Ovary (tissue), 9 donors: Measurements from ENCODE around the gene DIDO1. TPM values are rescaled to one million over a fixed set of nuclear protein-coding genes. Genes with fewer than 3 reads are reported as not detected.

ENCODE experiments used
- DNase-seq, 5 donors: peaks; one replicate each; pipeline ENCODE4 v3.0.0-alpha.2; 2019 to 2020
- H3K27ac ChIP-seq, 2 donors: fragments of 200-600 bp; one replicate each; pipeline versions ENCODE4 v1.5.1 to v1.8.0; 2019 to 2022
- H3K27me3 ChIP-seq: fragments of 200-600 bp; one replicate; pipeline ENCODE4 v1.8.0; 2022
- H3K36me3 ChIP-seq: fragments of 200-600 bp; sonication (generic); one replicate; pipeline ENCODE4 v1.5.1; 2019
- H3K4me1 ChIP-seq: one replicate; pipeline ENCODE4 v1.8.1; 2013; ENCODE audit warnings: mild to moderate bottlenecking, moderate library complexity; ENCODE audit not compliant: insufficient read depth
- H3K4me3 ChIP-seq: fragments of 200-600 bp; sonication (generic); one replicate; pipeline ENCODE4 v1.5.1; 2017
- H3K9me3 ChIP-seq, 2 donors: fragments of 200-600 bp in 1 of 2; sonication (generic) in 1 of 2; one replicate each; pipeline versions ENCODE4 v1.5.1 to v1.8.1; 2013 to 2019; ENCODE audit warnings: mild to moderate bottlenecking in 1 of 2, moderate library complexity in 1 of 2
- EP300 ChIP-seq: sonication (generic); formaldehyde crosslinking; IDR thresholded peaks from one replicate; pipeline ENCODE4 v1.6.1; 2017; ENCODE audit warnings: antibody characterized with exemption
- POLR2A ChIP-seq: fragments of 450-650 bp; IDR thresholded peaks from one replicate; pipeline ENCODE4 v1.6.1; 2017; ENCODE audit warnings: antibody characterized with exemption, mild to moderate bottlenecking, moderate library complexity
- WGBS, 3 donors: extraction: QIAGEN DNeasy Blood & Tissue Kit in 1 of 3; methylation state at CpG; one replicate each; pipeline versions ENCODE4 v1.1.5 to v1.1.7; 2013 to 2017; 5-methylcytosine and 5-hydroxymethylcytosine counted together
- intact Hi-C, 4 donors: fragments of 100-400 bp; cut with DNase I; formaldehyde crosslinking; loops; one replicate each; pipeline versions ENCODE4 v1.11.0 to v1.15.1; 2022 to 2023
- polyA plus RNA-seq, 2 donors: library from polyadenylated mRNA; stranded (reverse); fragments of 200-250 nt in 1 of 2; fragments of 350-450 nt in 1 of 2; fragmentation: Illumina TruSeq in 1 of 2; extraction: RNeasy Lipid Tissue Mini Kit (QIAGEN cat#74804) in 1 of 2; gene quantifications; one replicate each; pipeline ENCODE4 v1.2.3, GENCODE V29; 2013 to 2014
- total RNA-seq, 7 donors: library from RNA; depleted of rRNA in 2 of 7; stranded (reverse); fragments of >200 nt in 2 of 7; fragmentation: NEBNext Ultra II Directional in 3 of 7; extraction: Animal tissue kit (Norgen Biotek cat#: 25700) in 3 of 7; gene quantifications; one replicate each; pipeline versions ENCODE4 v1.1.0 to v1.2.4, GENCODE V29; 2016 to 2023
- TF ChIP-seq, protein P1 (sequence below), 3 donors: fragments of 450-650 bp in 2 of 3; fragments of 200-600 bp in 1 of 3; IDR thresholded peaks; one replicate each; pipeline versions ENCODE4 v1.5.1 to v1.8.0; 2016 to 2022; ENCODE audit warnings: antibody characterized with exemption in 3 of 3, mild to moderate bottlenecking in 1 of 3
- donor health status: DM: no; HTN: no; CAD: no; lungs with moderate emphysema.
- donor health status: DM: no; HTN: no; CAD: no.
- donor health status: Bipolar disorder and iron deficiency.
- donor health status: DM: yes; HTN: yes; CAD: no.
- donor health status: DM: no; HTN: no; CAD: no.
- donor health status: DM: yes; HTN: yes; CAD: no.

The DIDO1 gene
- total and polyA plus RNA-seq, 9 donors = 42.9 to 82.2 (median 56.2) TPM

DNA sequence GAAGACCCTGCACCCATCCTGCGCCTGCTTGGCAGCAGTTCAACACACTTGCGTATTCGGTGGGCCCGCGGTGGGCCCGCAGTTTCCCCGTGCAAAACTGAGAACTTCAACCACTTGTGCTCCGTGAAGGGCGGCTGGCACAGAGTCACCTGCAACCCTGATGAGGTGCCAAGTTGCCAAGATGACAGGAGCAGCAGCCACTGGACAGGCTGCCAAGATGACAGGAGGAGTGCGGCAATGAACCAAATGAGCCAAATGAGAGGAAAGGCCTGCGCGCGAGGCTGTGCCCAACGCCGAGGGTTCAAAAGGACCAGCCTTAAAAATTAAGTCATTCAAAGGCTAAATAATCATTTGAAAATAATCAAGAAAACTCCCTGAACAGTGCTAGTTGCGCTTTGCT, 20.1 kb downstream of the DIDO1 start:
- 86 to 88% (median 87%) methylated on average over 16 of the region's 16 CpGs for WGBS, 3 donors
- Histone ChIP-seq H3K27ac (no peak overlapping the region), H3K4me1 (no peaks in the 10 kb centered on the region), H3K36me3 (peaks cover 4% of the 10 kb centered on the region), H3K4me3 (no peak overlapping the region), H3K9me3 (no peaks in the 10 kb centered on the region), H3K27me3 (no peaks in the 10 kb centered on the region)
- TF ChIP-seq EP300 = no peak
- intact Hi-C loops = loop anchor here in 1 of 4 donors (10.0 kb wide), 1 partner anchor 99 kb away; the partner anchor contains the start of gene BHLHE23
- no peak for DNase-seq

DNA sequence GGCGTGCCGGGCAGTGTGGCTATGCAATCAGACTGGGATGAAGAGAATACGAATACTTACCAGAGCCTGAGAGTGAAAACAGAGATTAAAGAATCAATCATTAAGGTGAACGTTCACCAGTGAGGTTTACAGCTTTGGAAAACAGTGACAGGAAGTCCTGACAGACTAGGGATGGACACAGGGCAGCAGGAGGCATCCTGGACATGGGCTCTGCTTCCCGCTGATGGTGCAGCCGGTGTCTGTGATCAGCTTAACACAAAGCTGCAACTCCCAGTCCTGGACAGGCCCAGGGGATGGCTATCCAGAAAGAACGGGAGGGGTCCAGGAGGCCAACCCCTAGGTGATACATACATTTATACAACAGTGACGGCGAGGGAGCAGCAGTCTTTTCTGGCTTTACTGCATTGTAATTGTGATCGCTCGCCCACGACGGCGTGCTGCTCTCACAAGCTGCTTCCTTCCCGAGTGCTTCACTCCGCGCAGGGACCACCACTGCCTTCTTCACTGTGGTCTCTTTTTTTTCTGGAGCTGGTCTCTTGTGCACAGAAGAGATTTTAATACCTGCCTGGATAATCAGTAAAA, 20.7 kb downstream of the DIDO1 start:
- no peak for DNase-seq
- Histone ChIP-seq H3K27ac (no peak overlapping the region), H3K36me3 (peaks cover 4% of the 10 kb centered on the region), H3K4me3 (no peak overlapping the region), H3K9me3 (no peaks in the 10 kb centered on the region), H3K4me1 (no peaks in the 10 kb centered on the region), H3K27me3 (no peaks in the 10 kb centered on the region)
- WGBS, 3 donors = 80 to 88% (median 88%) methylated on average over 17 of the region's 17 CpGs
- intact Hi-C loops = loop anchor here in 1 of 4 donors (10.0 kb wide), 1 partner anchor 99 kb away; the partner anchor contains the start of gene BHLHE23
- TF ChIP-seq EP300 = no peak
- TF ChIP-seq, protein P1, sequence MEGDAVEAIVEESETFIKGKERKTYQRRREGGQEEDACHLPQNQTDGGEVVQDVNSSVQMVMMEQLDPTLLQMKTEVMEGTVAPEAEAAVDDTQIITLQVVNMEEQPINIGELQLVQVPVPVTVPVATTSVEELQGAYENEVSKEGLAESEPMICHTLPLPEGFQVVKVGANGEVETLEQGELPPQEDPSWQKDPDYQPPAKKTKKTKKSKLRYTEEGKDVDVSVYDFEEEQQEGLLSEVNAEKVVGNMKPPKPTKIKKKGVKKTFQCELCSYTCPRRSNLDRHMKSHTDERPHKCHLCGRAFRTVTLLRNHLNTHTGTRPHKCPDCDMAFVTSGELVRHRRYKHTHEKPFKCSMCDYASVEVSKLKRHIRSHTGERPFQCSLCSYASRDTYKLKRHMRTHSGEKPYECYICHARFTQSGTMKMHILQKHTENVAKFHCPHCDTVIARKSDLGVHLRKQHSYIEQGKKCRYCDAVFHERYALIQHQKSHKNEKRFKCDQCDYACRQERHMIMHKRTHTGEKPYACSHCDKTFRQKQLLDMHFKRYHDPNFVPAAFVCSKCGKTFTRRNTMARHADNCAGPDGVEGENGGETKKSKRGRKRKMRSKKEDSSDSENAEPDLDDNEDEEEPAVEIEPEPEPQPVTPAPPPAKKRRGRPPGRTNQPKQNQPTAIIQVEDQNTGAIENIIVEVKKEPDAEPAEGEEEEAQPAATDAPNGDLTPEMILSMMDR (IDR thresholded peaks at IDR 0.05) = no peak

DNA sequence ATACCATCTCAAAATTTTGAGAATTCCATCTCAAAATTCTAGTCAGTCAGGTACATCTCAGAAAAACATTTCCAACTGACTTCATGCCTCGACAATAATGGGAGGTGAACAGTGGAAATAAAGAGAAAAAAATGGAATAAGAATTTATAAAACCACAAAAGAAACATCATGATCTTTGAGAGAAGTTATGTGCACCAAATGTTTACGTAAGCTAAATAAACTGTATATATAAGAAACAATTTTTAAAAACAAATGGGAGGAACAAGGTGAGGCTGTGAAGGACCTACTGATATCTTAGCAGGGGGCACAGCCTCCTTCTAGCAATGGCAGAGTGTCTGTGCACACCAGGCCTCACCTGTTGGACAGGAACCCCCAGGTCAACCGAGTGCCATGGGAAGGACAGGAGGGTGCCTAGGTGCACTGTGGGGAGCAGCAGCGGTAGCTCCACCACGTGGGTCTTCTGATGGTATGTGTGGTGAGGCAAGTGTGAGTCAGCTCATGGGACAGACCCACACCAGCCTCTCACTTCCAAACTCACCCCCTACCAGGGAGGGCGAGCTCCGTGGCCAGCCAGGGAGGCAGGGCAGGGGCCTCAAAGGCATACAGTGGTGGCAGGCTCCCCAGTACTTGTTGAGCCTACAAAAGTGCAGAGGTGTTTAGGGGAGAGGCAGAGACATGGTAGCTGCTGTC, 23.2 kb downstream of the DIDO1 start:
- no peak overlapping the region for H3K4me3 ChIP-seq
- no peak for TF ChIP-seq EP300
- TF ChIP-seq, protein P1 (IDR thresholded peaks at IDR 0.05) = no peak
- no peak for TF ChIP-seq POLR2A
- no peaks in the 10 kb centered on the region for H3K9me3 ChIP-seq
- intact Hi-C loops = loop anchor here in 3 of 4 donors (5.0 to 10.0 kb wide), 2 partner anchors 102 to 104 kb away; partner anchors contain the start of gene BHLHE23 (in 3 of the 3)
- no peak overlapping the region for H3K27ac ChIP-seq
- H3K36me3 ChIP-seq = peaks cover 4% of the 10 kb centered on the region
- H3K27me3 ChIP-seq = no peaks in the 10 kb centered on the region
- WGBS, 3 donors = 68 to 81% (median 70%) methylated on average over 7 of the region's 7 CpGs
- no peak for DNase-seq
- H3K4me1 ChIP-seq = peaks cover 3% of the 10 kb centered on the region

DNA sequence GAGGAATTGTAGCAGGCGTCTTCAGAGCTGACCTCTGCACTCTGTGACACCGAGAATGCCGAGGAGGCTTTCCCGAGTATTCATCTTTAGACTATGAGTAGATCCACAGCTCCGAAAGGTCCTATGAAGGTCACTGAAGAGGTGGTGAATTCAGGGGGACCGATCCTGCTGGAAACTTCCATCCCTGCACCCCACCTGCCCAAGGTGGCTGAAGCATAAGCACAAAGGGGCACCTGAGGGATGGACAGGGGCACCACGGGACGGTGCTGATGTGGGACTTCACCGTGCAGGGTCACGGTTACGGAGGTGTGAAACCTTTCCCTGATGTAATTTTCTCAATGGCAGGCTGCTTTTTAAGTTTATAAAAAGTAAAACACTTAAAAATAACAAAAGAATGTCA, 24.4 kb downstream of the DIDO1 start:
- intact Hi-C loops = loop anchor here (2.0 to 10.0 kb wide), 3 partner anchors 103 to 107 kb away; partner anchors contain the start of gene BHLHE23 (in 3 of the 4)
- Histone ChIP-seq H3K4me1 (peaks cover 3% of the 10 kb centered on the region), H3K27ac (no peak overlapping the region), H3K36me3 (peaks cover 3% of the 10 kb centered on the region), H3K27me3 (no peaks in the 10 kb centered on the region), H3K4me3 (no peak overlapping the region), H3K9me3 (no peaks in the 10 kb centered on the region)
- 80 to 89% (median 83%) methylated on average over 11 of the region's 11 CpGs for WGBS, 3 donors
- no peak for TF ChIP-seq POLR2A
- no peak for TF ChIP-seq EP300
- TF ChIP-seq, protein P1 (IDR thresholded peaks at IDR 0.05) = no peak
- DNase-seq = no peak
